ENCODE data around the gene C14orf93. TPM values are rescaled to one million over a fixed set of nuclear protein-coding genes. Genes with fewer than 3 reads are reported as not detected.

C14orf93 gene
- total RNA-seq, 1 donor from 2014 or later: 15.4 TPM

GRCh38 chr14:23052671-23053070, 42.7 kb upstream of the C14orf93 start:
- H3K9me3 Mint-ChIP-seq (ENCODE audit: low read depth): no peaks in the 10 kb centered on the region
- H3K4me1 Mint-ChIP-seq (ENCODE audit: low read depth): peaks cover 12% of the 10 kb centered on the region
- no peaks in the 10 kb centered on the region for H3K27me3 Mint-ChIP-seq
- no peak overlapping the region for H3K4me3 Mint-ChIP-seq (ENCODE audit: low read depth)
- H3K36me3 Mint-ChIP-seq (ENCODE audit: insufficient read depth): no peaks in the 10 kb centered on the region
- no peak for TF ChIP-seq CTCF (IDR thresholded peaks at IDR 0.05; ENCODE audit: unreplicated experiment)
- DNase-seq (ENCODE audit: low spot score, unreplicated experiment): no peak
- H3K27ac Mint-ChIP-seq: no peak overlapping the region

GRCh38 chr14:23052182-23052623, 42.3 kb upstream of the C14orf93 start:
- Mint-ChIP-seq H3K4me1 (ENCODE audit: low read depth) (peaks cover 12% of the 10 kb centered on the region), H3K9me3 (ENCODE audit: low read depth) (no peaks in the 10 kb centered on the region), H3K4me3 (ENCODE audit: low read depth) (no peak overlapping the region), H3K27ac (no peak overlapping the region), H3K27me3 (no peaks in the 10 kb centered on the region), H3K36me3 (ENCODE audit: insufficient read depth) (peaks cover 4% of the 10 kb centered on the region)
- TF ChIP-seq CTCF (IDR thresholded peaks at IDR 0.05; ENCODE audit: unreplicated experiment): no peak
- no peak for DNase-seq (ENCODE audit: low spot score, unreplicated experiment)

- Mint-ChIP-seq H3K4me3 (ENCODE audit: low read depth) (no peak overlapping the region), H3K36me3 (ENCODE audit: insufficient read depth) (peaks cover 4% of the 10 kb centered on the region), H3K4me1 (ENCODE audit: low read depth) (peaks cover 7% of the 10 kb centered on the region), H3K27me3 (no peaks in the 10 kb centered on the region), H3K9me3 (ENCODE audit: low read depth) (no peaks in the 10 kb centered on the region), H3K27ac (no peak overlapping the region)
- no peak for DNase-seq (ENCODE audit: low spot score, unreplicated experiment)
- no peak for TF ChIP-seq CTCF (IDR thresholded peaks at IDR 0.05; ENCODE audit: unreplicated experiment)
Measured at GRCh38 chr14:23051141-23052057, 41.5 kb upstream of the C14orf93 start.

- no peak for DNase-seq (ENCODE audit: low spot score, unreplicated experiment)
- Mint-ChIP-seq H3K9me3 (ENCODE audit: low read depth) (no peaks in the 10 kb centered on the region), H3K4me1 (ENCODE audit: low read depth) (peaks cover 2% of the 10 kb centered on the region), H3K27ac (no peak overlapping the region), H3K4me3 (ENCODE audit: low read depth) (no peak overlapping the region), H3K27me3 (peaks cover under 1% of the 10 kb centered on the region), H3K36me3 (ENCODE audit: insufficient read depth) (peaks cover 4% of the 10 kb centered on the region)
- no peak for TF ChIP-seq CTCF (IDR thresholded peaks at IDR 0.05; ENCODE audit: unreplicated experiment)
Measured at GRCh38 chr14:23049011-23049410, 39.1 kb upstream of the C14orf93 start.

- Mint-ChIP-seq H3K4me3 (ENCODE audit: low read depth) (no peak overlapping the region), H3K27ac (no peak overlapping the region), H3K27me3 (peaks cover 7% of the 10 kb centered on the region), H3K9me3 (ENCODE audit: low read depth) (no peaks in the 10 kb centered on the region), H3K36me3 (ENCODE audit: insufficient read depth) (peaks cover 4% of the 10 kb centered on the region), H3K4me1 (ENCODE audit: low read depth) (peaks cover 2% of the 10 kb centered on the region)
- TF ChIP-seq CTCF (IDR thresholded peaks at IDR 0.05; ENCODE audit: unreplicated experiment): no peak
- no peak for DNase-seq (ENCODE audit: low spot score, unreplicated experiment)
Measured at GRCh38 chr14:23047751-23048693, 38.1 kb upstream of the C14orf93 start.
